Endothelial cell of umbilical vein (primary cell): ENCODE data around the gene ZNF334.

Source experiments
- CTCF ChIP-seq, 2 donors: IDR thresholded peaks; 1 replicate in 1 of 2; 2 replicates in 1 of 2; pipeline ENCODE4 v1.5.1; 2011; ENCODE audit warnings: low read length in 2 of 2, mild to moderate bottlenecking in 2 of 2, moderate library complexity in 2 of 2, control low read depth in 1 of 2, inconsistent platforms in 1 of 2, low read depth in 1 of 2; ENCODE audit not compliant: insufficient read depth in 1 of 2; ENCODE audit errors: extremely low read depth in 1 of 2
- EZH2 ChIP-seq: IDR thresholded peaks from 2 replicates; pipeline ENCODE4 v1.6.1; 2012; ENCODE audit warnings: borderline replicate concordance, low read depth, mild to moderate bottlenecking, moderate library complexity, low read length, inconsistent platforms; ENCODE audit not compliant: severe bottlenecking
- POLR2A ChIP-seq: IDR thresholded peaks from 2 replicates; pipeline ENCODE4 v1.6.1; 2012; ENCODE audit warnings: low read depth, mild to moderate bottlenecking, control low read depth, low read length

DNA sequence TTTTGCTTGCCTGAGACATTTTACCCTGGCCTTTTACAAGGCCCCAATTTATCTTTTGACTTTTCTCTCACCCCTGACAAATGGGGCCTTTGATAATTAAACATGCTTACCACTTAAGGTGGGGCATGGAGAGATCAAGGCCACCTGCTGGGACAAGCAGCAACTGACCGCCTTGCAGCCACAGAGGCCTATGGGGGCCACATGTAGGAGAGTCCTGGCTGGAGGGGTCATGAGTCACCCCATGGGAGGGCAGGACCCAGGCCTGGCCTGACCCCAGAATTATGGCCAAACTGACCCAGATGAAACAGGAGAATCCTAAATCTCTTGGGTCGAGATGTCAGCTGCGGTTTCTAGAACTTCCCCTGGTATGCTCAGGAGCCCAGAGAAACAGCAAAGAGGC, 45.6 kb upstream of the ZNF334 start:
- TF ChIP-seq EZH2 (no peak), POLR2A (no peak), CTCF (IDR thresholded peaks at IDR 0.05; ENCODE audit: extremely low read depth in 1 of 2, insufficient read depth in 1 of 2, low read depth in 1 of 2, low read length in 2 of 2) (no peak)
